GM18507 (cell line): ENCODE data around the gene KMT5B.
A peak's percentile ranks its signal among the peaks of the same experiment; 100 is the strongest.
"Not testable (repeated sequence)": the region's sequence is repeated elsewhere in the genome, so short reads cannot be mapped to it uniquely, and the experiment has no call there.

ENCODE experiments used
- DNase-seq: peaks from one replicate; pipeline ENCODE4 v3.0.0; 2011; ENCODE audit warnings: low read depth; ENCODE audit not compliant: insufficient read length; ENCODE audit errors: extremely low spot score
- FAIRE-seq: peaks from 2 replicates; lab custom pipeline; 2011; peaks lifted over from hg19 to GRCh38; lab: Jason Lieb, UNC

The KMT5B gene

GRCh38 chr11:68213135-68213515, at the start of gene KMT5B:
KMT5B (minus strand) TSS chr11:68213296; CDS start chr11:68190076, 23,220 bp downstream.
- FAIRE-seq: no peak
- no peak for DNase-seq

GRCh38 chr11:68262544-68262827, 49.4 kb upstream of the KMT5B start:
- no peak for FAIRE-seq
- no peak for DNase-seq

- DNase-seq: no peak
- FAIRE-seq: no peak
These were observed 48.9 kb upstream of the KMT5B start for GRCh38 chr11:68261749-68262543.

GRCh38 chr11:68261006-68261405, 47.9 kb upstream of the KMT5B start:
- no peak for FAIRE-seq
- no peak for DNase-seq

GRCh38 chr11:68260484-68260883, 47.4 kb upstream of the KMT5B start:
- no peak for FAIRE-seq

GRCh38 chr11:68259122-68259959, 46.2 kb upstream of the KMT5B start:
- no peak for DNase-seq
- FAIRE-seq: no peak

More at GRCh38 chr11:68260484-68260883, 47.4 kb upstream of the KMT5B start:
- DNase-seq: no peak

- no peak for DNase-seq
These were observed 45.3 kb upstream of the KMT5B start for GRCh38 chr11:68258363-68258765.

GRCh38 chr11:68257477-68258362, 44.6 kb upstream of the KMT5B start:
- DNase-seq: peak; percentile 73
- peak; percentile 70 for FAIRE-seq

More at GRCh38 chr11:68258363-68258765, 45.3 kb upstream of the KMT5B start:
- FAIRE-seq: no peak

- FAIRE-seq: no peak
These were observed 43.2 kb upstream of the KMT5B start for GRCh38 chr11:68256331-68256741.

GRCh38 chr11:68255526-68255925, 42.4 kb upstream of the KMT5B start:
- DNase-seq (no peak), FAIRE-seq (no peak)

More at GRCh38 chr11:68256331-68256741, 43.2 kb upstream of the KMT5B start:
- no peak for DNase-seq

GRCh38 chr11:68254421-68254820, 41.3 kb upstream of the KMT5B start:
- FAIRE-seq: no peak

GRCh38 chr11:68251765-68252164, 38.7 kb upstream of the KMT5B start:
- FAIRE-seq (no peak), DNase-seq (no peak)

More at GRCh38 chr11:68254421-68254820, 41.3 kb upstream of the KMT5B start:
- DNase-seq: no peak

- FAIRE-seq, DNase-seq: not testable (repeated sequence)
These were observed 31.8 kb upstream of the KMT5B start for GRCh38 chr11:68244912-68245311.

GRCh38 chr11:68243847-68244246, 30.8 kb upstream of the KMT5B start:
- FAIRE-seq, DNase-seq: not testable (repeated sequence)

GRCh38 chr11:68242616-68243015, 29.5 kb upstream of the KMT5B start:
- FAIRE-seq (no peak), DNase-seq (no peak)

- FAIRE-seq: no peak
These were observed 18.5 kb upstream of the KMT5B start for GRCh38 chr11:68231621-68232020.

GRCh38 chr11:68229601-68230000, 16.5 kb upstream of the KMT5B start:
- DNase-seq: no peak
- FAIRE-seq: no peak

More at GRCh38 chr11:68231621-68232020, 18.5 kb upstream of the KMT5B start:
- no peak for DNase-seq

GRCh38 chr11:68226421-68226820, 13.3 kb upstream of the KMT5B start:
- DNase-seq: no peak
- FAIRE-seq: no peak

GRCh38 chr11:68224606-68225005, 11.5 kb upstream of the KMT5B start:
- DNase-seq: no peak
- FAIRE-seq: no peak

- DNase-seq (no peak), FAIRE-seq (no peak)
These were observed 10.2 kb upstream of the KMT5B start for GRCh38 chr11:68223275-68223674.
